ENCODE data around the gene LILRB1.
"Not testable (repeated sequence)": the region's sequence is repeated elsewhere in the genome, so short reads cannot be mapped to it uniquely, and the experiment has no call there.

Gene LILRB1

GRCh38 chr19:54667217-54667616 lies 36.9 kb downstream of the LILRB1 start:
- no peak for DNase-seq

GRCh38 chr19:54668353-54668752 lies 38.1 kb downstream of the LILRB1 start:
- DNase-seq: no peak

- DNase-seq: no peak
Measured at GRCh38 chr19:54670576-54671357, 40.5 kb downstream of the LILRB1 start.

GRCh38 chr19:54673222-54673621 lies 42.9 kb downstream of the LILRB1 start:
- no peak for DNase-seq

- peak; percentile 3 for DNase-seq
Measured at GRCh38 chr19:54674021-54674617, 43.8 kb downstream of the LILRB1 start.

- DNase-seq: not testable (repeated sequence)
Measured at GRCh38 chr19:54676210-54676834, 46.0 kb downstream of the LILRB1 start.

- no peak for DNase-seq
Measured at GRCh38 chr19:54677217-54677616, 46.9 kb downstream of the LILRB1 start.

- DNase-seq: not testable (repeated sequence)
Measured at GRCh38 chr19:54681596-54681995, 51.3 kb downstream of the LILRB1 start.

- no peak for DNase-seq
Measured at GRCh38 chr19:54682306-54682856, 52.1 kb downstream of the LILRB1 start.

GRCh38 chr19:54684527-54684926 lies 54.2 kb downstream of the LILRB1 start:
- no peak for DNase-seq

Data from NCI-H1092 (cell line).